Cortex of kidney (tissue), 1 donor: Measurements from ENCODE around the gene CD2BP2.

Experiments
- DNase-seq: peaks from one replicate; lab custom pipeline; 2025; lab: John Stamatoyannopoulos, UW

CD2BP2 gene

DNA sequence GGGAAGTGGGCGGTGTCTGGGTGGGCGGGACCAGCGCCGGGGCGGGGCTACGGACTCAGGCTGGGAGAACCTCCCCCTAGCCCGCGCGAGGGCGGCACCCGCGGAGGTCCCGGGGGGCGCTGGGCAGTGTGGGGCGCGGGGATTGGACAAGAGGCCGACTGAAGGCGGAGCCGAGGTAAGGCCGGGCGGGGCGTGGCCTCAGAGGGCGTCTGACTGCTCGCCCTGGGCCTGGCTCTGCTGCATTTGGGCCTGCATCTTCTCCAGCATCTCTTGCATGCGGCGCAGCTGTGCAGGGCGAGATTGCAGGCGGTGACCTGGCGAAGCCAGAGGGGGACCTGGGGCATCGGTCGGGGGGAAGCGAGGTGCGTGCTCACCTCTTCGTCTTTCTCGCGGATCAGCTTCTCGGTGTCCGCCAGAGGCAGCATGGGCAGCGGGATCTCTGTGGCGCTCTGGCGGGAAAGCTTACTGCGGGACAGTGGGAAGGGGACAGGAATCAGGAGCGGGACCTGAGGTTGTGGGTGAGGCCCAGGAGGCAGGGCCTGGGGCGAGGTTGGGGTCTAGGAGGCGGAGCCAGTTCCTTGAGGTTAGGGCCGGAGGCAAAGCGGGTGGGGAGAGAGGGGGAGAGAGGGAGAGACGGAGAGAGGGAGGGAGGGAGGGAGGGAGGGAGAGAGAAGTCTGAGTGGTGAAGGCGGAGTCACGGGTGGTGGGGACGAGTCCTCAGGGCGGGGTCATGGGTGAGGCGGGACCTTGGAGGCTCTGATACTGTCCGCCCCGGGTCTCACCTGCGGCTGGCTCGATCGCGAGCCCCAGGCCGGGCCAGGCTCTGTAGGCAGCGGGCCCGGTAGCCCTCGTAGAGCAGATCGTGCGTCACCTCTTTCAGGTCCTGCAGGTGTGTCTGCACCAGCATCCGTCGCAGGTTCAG lies 23.4 kb upstream of the CD2BP2 start:
- DNase-seq: peak; percentile 53

DNA sequence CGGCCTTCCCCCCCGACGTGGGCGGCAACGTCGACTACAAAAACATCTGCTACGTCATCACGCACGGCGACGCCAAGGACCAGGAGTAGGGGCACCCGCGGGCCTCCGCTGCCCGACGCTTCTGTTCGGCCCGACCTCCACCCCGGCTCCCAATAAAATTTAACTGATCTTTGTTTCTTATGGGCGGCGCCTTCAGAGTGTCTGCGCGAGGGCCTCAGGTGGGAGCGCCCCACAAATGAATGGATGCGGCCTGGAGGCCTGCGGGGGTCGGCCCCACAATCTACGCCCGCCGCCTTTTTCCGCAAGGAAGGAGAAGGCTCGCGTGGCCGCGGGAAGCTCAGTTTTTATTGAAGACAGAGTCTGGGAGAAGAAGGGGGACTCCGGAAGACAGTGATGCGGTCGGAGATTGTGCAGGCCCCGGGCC lies 22.7 kb upstream of the CD2BP2 start:
- DNase-seq: no peak

DNA sequence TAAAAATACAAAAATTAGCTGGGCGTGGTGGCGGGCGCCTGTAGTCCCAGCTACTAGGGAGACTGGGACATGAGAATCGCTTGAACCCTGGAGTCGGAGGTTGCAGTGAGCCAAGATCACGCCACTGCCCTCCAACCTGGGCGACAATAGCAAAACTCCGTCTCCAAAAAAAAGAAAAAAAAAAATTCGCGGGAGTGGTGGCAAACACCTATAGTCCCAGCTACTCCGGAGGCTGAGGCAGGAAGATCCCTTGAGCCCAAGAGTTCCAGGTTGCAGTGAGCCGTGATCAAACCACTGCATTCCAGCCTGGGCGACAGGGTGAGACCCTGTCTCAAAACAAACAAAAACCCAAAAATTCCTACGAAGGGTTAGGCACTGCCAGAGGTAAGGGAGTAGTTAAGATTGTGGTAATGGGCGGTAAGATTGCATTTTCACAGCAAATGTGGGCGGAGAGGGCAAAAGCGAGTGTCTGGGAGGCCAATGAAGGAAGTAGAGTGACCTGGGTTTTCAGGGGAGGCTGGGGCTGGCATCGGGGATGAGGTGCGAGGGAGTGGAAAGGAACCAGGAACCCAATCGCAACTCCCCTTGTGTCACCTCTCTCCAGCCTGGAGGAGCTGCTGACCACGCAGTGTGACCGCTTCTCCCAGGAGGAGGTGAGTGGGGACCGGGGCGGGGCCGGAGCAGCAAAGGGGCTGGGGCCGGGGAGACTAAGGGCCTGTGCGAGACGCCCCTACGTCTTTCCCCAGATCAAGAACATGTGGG lies 22.1 kb upstream of the CD2BP2 start:
- DNase-seq: no peak

DNA sequence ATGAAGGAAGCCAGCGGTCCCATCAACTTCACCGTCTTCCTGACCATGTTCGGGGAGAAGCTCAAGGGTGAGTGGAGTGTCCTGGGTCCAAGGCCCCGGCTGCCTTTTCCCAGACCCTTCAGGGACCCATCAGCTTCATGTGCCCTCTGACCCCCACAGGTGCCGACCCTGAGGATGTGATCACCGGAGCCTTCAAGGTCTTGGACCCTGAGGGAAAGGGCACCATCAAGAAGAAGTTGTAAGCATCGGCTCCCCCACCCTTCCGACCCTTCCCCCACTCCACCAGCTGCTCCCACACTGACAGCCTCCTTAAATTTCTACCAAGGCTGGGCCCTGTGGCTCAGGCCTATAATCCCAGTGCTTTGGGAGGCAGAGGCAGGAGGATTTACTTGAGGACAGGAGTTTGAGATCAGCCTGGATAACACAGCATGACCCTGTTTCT lies 21.4 kb upstream of the CD2BP2 start:
- DNase-seq: no peak

DNA sequence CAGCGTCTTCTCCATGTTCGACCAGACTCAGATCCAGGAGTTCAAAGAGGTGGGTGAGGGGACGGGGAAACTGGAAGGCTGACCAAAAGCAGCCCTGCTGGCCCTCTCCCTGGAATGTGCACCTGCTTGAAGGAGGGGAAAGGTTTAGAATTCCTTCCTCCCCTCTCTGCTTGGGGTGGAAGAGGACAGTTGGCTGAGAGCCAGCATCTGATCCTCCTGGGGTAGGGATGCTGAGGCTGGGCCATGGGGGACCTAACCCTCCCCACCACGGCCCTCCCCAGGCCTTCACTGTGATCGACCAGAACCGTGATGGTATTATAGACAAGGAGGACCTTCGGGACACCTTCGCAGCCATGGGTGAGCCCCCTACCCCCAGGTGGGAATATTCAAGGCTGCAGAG lies 20.8 kb upstream of the CD2BP2 start:
- DNase-seq: no peak

DNA sequence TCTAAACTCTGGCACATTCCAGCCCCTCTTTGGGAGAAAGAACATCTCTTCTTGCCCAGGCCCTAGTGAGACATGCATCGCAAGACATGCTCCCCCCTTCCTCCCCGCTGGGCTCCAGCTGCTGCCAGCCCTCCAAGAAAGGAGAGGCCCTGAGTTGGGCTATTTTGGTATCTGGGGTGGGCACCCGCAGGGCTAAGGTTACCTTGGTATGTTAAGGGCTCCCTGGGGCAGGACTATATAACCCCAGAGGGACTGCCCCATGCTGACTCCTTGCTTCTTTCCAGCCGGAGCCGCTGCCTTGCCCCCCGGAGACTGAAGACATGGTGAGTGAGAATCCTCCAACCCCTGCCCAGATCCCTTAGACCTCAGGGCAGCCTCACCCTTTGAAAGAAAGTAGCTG lies 19.4 kb upstream of the CD2BP2 start, which contains the start of gene MYL11:
Gene MYL11, plus strand, starts transcription at position 265 of the 400 bp plus-strand sequence. Its CDS starts 56 bp downstream, at position 321.
- no peak for DNase-seq

DNA sequence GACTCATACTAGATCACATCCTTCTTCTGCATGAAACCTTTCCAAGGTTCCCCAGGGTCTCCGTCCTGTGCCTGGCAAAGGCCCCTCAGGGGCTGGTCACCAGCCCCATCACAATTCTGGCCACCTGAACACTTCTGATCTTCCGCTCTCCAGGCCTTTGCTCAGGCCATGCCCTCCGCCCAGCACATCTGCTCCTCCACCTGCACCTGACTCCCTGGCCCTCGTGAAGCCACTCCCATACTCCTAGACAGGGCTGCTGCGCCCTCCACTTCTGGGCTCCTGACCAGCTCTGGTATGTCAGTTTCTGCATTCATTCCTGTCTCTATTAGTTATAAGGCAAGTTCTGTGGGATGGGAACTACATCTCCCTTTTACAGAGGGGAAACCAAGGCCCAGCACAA lies 17.6 kb upstream of the CD2BP2 start:
- DNase-seq: no peak

DNA sequence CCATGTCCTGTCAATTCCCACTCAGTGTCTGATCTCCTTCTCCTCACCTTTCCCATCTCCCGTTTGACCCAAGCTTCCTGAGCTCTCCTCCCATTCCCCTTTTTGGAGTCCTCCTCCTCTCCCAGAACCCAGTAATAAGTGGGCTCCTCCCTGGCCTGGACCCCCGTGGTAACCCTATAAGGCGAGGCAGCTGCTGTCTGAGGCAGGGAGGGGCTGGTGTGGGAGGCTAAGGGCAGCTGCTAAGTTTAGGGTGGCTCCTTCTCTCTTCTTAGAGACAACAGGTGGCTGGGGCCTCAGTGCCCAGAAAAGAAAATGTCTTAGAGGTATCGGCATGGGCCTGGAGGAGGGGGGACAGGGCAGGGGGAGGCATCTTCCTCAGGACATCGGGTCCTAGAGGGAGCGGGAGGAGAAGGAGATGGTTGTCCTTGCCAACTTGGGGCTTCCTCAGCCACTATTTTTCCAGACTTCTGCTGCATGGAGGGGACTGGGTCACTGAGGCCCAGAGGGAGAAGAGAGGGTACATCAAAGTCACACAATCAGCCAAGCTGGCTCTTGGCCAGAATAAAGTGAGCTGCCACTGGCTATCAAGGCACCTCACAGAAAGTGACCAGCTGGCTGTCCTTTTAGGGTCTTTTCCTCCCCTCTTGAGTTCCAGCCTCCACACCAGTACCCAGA lies 17.1 kb upstream of the CD2BP2 start:
- DNase-seq: no peak

DNA sequence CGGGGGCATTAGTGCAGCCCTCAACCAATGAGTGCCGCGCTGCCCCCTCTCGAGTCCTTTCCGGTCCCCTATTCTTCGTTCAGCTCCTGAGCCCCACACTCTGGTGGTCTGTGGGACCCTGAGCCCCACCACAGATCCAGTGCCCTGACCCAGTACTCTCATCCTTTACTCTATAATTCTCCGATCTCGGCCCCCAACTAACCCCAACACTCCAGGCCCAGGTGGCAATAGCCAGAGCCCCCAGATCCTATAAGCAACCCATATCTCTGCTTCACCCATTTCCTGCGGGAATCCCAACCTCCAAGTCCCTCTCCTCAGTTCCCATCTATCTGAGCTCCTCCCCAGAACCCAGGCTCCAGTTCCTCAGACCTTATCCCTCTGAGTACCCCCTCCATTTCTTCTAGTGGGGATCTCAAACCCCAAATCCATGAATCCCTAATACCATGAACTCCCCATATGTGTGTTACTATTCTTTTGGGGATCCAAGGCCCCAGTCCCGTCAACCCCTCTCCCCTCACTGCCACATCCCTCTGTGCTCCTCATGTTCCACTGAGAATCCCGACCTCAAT lies 16.2 kb upstream of the CD2BP2 start:
- DNase-seq: no peak

DNA sequence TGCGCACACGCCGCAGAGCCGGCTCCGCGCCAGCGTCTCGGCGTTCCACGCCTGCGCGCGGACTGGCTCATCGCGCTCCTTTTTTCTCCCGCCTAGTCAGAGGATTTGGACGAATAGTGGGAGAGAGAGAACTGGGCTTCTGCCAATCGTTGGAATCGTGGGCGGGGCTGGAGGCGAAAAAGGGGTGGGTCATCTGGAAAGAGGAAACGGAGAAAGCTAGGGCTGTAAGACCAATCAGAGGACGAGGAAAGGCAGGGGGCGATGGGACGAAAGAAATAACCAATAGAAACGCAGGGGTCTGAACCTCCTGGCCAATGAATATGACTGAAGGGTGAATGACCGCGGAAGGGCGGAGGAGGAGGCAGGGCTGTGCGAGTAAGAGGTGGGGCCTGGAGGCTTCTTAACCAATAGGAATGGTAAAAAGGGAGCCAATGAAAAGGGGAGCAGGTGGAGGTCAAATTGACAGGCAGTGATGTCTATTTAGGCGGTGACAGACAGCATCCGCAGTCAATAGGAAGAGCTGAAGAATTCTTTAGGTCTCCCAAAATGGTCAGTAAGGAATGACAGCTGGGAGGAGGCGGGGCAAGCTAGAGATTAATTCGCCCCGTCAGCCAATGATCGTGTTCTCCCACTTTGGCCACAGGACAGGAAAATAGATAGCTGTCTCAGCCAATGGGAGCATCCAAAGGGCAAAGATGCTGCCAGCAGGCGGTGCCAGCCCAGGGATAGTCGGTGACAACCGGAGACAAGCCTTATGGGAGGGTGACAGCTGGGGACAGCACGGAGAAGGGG lies 15.5 kb upstream of the CD2BP2 start, which contains the start of gene TBC1D10B:
Gene TBC1D10B, minus strand, starts transcription at position 39 of the 792 bp plus-strand sequence. CDS start 311 bp downstream, outside the sequence.
- peak; percentile 59 for DNase-seq

DNA sequence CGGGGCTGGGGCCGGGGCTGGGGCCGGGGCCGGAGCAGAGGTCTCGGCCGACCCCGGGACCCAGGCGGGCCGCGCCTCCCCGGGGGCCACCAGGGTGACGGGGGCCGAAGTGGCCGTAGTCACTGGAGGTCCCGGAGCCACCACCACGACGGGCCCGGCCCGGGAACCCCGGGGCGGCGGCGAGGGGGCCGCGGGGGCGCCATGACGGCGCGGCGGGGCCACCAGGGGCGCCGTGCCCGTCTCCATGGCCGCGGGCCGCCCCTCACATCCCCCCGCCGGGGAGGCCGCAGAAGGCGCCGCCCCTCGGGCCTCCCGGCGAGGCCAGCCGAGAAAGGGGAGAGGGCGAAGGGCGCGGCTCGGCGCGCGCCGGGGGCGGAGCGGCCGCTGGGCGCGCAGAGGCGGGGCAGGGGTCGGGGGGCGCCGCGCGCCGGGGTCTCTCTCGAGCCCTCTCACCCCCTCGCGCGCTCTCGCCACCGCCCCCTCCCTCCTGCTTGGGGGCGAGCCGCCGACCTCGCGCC lies 14.9 kb upstream of the CD2BP2 start:
- DNase-seq: no peak

DNA sequence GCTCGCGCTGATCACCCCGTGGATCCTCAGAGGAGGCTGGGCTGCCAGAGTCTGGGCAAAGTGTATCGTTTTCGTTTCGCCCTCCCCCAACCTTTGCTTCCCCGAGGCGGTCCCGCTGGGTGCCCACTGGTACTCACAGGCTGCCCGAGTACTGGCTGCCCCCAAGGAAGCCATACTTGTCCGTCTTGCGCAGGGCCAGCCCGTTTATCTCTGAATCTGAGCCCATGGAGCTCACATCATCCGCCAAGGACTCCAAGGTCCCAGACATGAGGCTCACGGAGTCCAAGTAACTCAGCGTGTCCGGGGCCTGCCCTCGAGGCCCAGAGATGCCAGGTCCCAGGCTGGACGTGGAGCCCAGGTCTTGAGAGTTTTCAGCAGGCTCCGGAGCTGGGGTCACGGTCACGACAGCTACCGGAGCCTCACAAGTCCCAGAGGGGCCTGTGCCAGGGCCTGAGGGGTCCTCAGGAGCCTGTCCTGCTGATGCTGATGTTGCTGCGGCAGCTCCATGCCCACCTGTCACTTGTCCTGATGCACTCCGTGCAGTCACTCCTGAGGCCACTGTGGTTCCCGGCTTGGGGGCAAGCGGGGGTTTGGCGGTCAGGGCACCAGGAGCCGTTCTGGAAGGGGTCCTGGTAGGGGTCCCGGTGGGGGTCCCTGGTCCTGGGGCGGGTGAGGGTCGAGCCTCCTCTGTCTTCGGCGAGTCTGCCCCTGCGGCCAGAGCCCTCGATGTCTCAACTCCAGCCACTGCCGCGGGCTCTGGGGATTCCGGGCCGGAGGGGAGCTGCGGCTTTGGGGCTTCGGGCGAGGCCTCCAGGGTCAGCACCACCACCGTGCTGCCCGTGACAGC lies 14.2 kb upstream of the CD2BP2 start:
- DNase-seq: no peak

DNA sequence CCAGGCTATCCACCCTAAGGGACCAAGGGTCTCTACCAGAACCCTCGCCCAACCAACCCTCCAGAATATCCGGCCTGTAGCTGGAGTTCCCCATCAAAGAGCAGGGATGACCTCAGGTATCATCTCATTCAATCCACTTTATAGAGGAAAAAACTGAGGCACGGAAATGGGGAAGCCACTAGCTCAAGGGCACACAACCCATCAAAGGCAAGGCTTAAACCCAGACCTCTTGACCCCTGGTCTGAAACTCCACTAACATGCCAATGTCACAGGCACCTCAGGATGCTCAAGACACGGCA lies 13.6 kb upstream of the CD2BP2 start:
- DNase-seq: no peak

DNA sequence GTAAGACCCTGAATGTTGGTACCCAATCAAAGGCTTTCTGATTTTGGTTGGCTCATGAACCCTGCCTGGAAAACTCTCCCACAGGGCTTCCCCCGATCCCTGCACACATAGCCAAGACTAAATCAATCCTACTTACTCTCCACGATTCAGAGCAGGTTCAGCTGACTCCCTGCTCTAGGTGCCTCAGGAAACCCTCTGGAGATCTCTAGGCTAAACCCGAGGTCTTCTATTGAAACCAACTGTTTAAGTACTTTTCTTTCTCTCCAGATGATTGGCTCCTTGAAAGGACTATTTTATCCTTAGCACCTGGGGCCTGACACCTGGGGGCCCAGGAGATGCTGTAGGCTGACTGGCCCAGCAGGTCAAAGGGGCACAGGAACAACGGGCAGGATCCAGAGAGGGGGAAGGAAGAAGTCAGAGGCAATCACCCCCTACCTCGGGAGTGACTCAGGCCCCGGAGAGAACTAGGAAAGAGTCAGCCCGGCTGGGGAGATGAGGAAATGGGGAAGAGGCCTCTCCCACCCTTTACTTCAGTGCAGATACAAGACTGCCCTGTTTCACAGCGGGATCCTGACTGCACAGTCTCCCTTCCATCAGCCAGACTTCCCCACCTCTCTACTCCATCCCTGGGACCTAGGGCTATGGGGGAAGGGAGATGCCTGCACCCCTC lies 13.1 kb upstream of the CD2BP2 start:
- DNase-seq: no peak

DNA sequence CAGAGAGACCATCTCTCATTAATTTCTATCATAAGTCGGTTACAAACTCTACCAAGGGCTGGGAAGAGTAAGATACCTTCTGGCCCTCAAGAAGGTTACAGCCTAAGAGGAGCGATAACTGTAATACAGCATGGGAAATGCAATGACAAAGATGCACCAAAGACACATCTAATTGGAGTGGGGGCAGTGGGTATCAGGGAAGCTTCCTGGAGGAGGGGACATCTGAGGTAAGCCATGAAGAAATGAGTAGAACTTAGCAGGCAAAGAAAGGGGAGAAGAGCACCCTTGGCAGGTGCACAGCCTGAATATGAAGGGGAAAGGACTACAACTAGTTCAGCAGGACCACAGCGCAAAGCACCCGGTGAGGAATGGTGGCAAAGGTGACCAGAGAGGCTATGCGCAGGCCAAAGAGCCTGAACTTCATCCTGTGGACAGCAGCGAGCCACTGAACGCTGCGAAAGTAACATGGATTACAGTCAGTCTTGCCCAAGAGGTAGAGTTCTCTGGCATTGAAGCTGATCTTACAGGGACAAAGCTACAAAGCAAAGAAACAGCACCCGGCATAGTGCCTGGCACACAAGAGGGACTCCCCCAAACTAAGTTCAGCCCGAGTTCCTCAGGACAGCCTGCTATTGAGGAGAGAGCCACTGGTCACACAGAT lies 12.4 kb upstream of the CD2BP2 start:
- no peak for DNase-seq

DNA sequence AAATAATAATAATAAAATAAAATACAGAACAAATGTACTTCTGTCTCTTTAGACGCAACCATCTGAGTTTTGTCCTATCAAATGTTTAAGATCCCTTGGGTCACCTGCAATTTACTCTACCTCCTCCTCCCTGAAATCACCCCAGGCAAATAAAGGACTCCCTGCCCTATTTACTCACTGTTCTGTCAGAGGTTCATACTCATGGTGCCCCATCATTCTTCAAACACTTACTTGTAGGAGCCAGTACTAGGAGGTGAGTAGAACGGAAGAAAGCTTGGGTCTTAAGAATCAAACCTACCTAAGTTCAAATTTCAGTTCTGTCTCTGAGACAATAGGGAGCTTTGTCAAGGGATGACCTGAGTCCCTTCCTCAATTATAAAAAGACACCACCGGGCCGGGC lies 11.4 kb upstream of the CD2BP2 start:
- no peak for DNase-seq

DNA sequence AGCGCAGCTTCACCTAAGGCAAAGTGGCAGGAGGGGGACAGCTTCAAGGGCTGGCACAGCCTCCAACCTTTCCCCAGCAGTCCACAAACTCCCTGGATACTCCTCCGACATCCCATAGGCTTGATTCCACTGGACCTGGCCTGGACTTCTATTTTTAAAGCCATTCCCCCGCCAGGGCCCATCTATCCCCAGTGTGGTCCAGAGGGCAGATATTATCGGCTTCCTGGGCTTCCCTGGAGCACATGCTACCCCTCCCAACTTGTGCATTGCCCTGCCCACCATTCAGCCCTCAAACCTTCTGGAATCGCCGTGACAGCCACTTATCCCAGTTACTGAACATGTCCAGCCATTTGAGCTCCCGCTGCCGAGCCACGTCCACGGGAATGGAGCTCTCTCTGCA lies 10.1 kb upstream of the CD2BP2 start:
- no peak for DNase-seq

DNA sequence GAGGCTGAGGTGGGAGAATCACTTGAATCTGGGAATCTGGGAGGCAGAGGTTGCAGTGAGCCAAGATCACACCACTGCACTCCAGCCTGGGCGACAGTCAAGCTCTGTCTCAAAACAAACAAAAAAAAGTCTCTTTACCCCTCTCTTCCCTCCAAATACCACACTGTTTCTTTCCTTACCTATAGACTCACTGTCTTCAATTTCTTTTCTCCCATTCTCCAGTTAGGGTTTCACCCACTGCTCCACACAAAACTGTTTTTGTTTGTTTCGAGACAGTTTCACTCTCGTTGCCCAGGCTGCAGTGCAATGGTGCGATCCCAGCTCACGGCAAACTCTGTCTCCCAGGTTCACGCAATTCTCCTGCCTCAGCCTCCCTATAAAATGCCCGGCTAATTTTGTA lies 6.1 kb upstream of the CD2BP2 start:
- no peak for DNase-seq

DNA sequence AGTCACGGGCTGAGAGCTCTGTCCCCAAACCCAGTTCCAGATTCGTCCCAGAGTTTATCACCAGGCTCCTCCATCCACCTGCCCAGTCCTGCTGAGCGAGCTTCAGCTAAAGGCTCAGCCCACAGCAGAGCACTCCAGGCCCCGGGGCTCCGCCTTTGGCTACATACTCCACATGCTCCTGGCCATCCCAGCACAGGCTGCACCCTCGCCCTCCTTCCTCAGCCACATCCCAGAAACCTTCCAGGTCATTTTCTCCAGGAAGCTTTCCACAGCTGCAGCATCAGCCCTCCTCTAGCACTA lies 4.7 kb upstream of the CD2BP2 start:
- no peak for DNase-seq
